CD14-positive monocyte (primary cell): ENCODE measurements around the gene OVCA2. TPM values are rescaled to one million over a fixed set of nuclear protein-coding genes. Genes with fewer than 3 reads are reported as not detected.

ENCODE experiments used
- DNase-seq, 3 donors: peaks; one replicate each; pipeline ENCODE4 v3.0.0-alpha.2; 2011 to 2022
- H2AFZ ChIP-seq: 2 replicates; pipeline ENCODE4 v1.6.0; 2012; ENCODE audit warnings: mild to moderate bottlenecking, low read depth, low read length, inconsistent platforms; ENCODE audit not compliant: insufficient read depth, poor library complexity, severe bottlenecking
- H3K27ac ChIP-seq, 2 donors: 1 replicate in 1 of 2; 2 replicates in 1 of 2; pipeline ENCODE4 v1.5.1; 2012 to 2013; ENCODE audit warnings: low read length in 2 of 2, control low read depth in 1 of 2, inconsistent platforms in 1 of 2, low read depth in 1 of 2, mild to moderate bottlenecking in 1 of 2
- H3K27me3 ChIP-seq, 2 donors: one replicate each; pipeline versions ENCODE4 v1.6.0 to v1.6.1; 2011 to 2013; ENCODE audit warnings: low read length in 2 of 2; ENCODE audit not compliant: control insufficient read depth in 2 of 2, insufficient read depth in 2 of 2
- H3K36me3 ChIP-seq, 2 donors: replicated peaks in 1 of 2; 1 replicate in 1 of 2; 2 replicates in 1 of 2; pipeline versions ENCODE4 v1.5.1 to v1.6.1; 2012 to 2013; ENCODE audit warnings: low read length in 2 of 2, control low read depth in 1 of 2, inconsistent platforms in 1 of 2, mild to moderate bottlenecking in 1 of 2; ENCODE audit not compliant: insufficient read depth in 2 of 2, control insufficient read depth in 1 of 2
- H3K4me1 ChIP-seq, 2 donors: 1 replicate in 1 of 2; 2 replicates in 1 of 2; pipeline versions ENCODE4 v1.5.1 to v1.6.1; 2012 to 2013; ENCODE audit warnings: low read length in 2 of 2, control low read depth in 1 of 2, inconsistent platforms in 1 of 2, mild to moderate bottlenecking in 1 of 2, moderate library complexity in 1 of 2; ENCODE audit not compliant: insufficient read depth in 2 of 2, control insufficient read depth in 1 of 2
- H3K4me2 ChIP-seq: replicated peaks from 2 replicates; pipeline ENCODE3; 2012; ENCODE audit warnings: low read length, moderate library complexity, mild to moderate bottlenecking; ENCODE audit not compliant: poor library complexity, severe bottlenecking; ENCODE audit errors: extremely low read depth
- H3K4me3 ChIP-seq, 3 experiments: fragments of 200-600 bp in 1 of 3; sonication (generic) in 1 of 3; replicated peaks in 1 of 3; 1 replicate in 2 of 3; 2 replicates in 1 of 3; pipeline ENCODE4 v1.5.1; 2011 to 2013; ENCODE audit warnings: low read length in 3 of 3, mild to moderate bottlenecking in 3 of 3, control low read depth in 2 of 3, low read depth in 2 of 3, inconsistent platforms in 1 of 3, moderate library complexity in 1 of 3
- H3K79me2 ChIP-seq: 2 replicates; pipeline ENCODE4 v1.6.0; 2012; ENCODE audit warnings: mild to moderate bottlenecking, control low read depth, inconsistent platforms, low read length, moderate library complexity; ENCODE audit not compliant: insufficient read depth
- H3K9ac ChIP-seq: 2 replicates; pipeline ENCODE4 v1.6.0; 2017; ENCODE audit warnings: low read length, mild to moderate bottlenecking; ENCODE audit not compliant: insufficient read depth, poor library complexity, severe bottlenecking
- H3K9me3 ChIP-seq, 2 donors: replicated peaks in 1 of 2; 1 replicate in 1 of 2; 2 replicates in 1 of 2; pipeline versions ENCODE4 v1.5.1 to v1.6.1; 2012 to 2013; ENCODE audit warnings: low read length in 2 of 2, control low read depth in 1 of 2; ENCODE audit not compliant: control insufficient read depth in 1 of 2, insufficient read depth in 1 of 2
- H4K20me1 ChIP-seq: 2 replicates; pipeline ENCODE4 v1.6.0; 2012; ENCODE audit warnings: mild to moderate bottlenecking, low read length, control low read depth, moderate library complexity; ENCODE audit not compliant: insufficient read depth
- H3K27ac Mint-ChIP-seq, 7 donors: one replicate each; pipeline ENCODE4 v1.8.0; 2020; ENCODE audit warnings: mild to moderate bottlenecking in 7 of 7, mixed read lengths in 7 of 7, moderate library complexity in 6 of 7, inconsistent platforms in 2 of 7
- H3K27me3 Mint-ChIP-seq, 3 donors: one replicate each; pipeline ENCODE4 v1.8.0; 2021 to 2022; ENCODE audit warnings: low read depth in 3 of 3, mild to moderate bottlenecking in 3 of 3, mixed read lengths in 3 of 3, moderate library complexity in 3 of 3, inconsistent platforms in 1 of 3
- H3K36me3 Mint-ChIP-seq, 2 donors: one replicate each; pipeline ENCODE4 v1.8.0; 2020; ENCODE audit warnings: mixed read lengths in 2 of 2, inconsistent platforms in 1 of 2, mild to moderate bottlenecking in 1 of 2
- H3K4me1 Mint-ChIP-seq: one replicate; pipeline ENCODE4 v1.8.0; 2020; ENCODE audit warnings: mild to moderate bottlenecking, mixed read lengths
- H3K4me3 Mint-ChIP-seq, 2 donors: one replicate each; pipeline ENCODE4 v1.8.0; 2020; ENCODE audit warnings: mild to moderate bottlenecking in 2 of 2, mixed read lengths in 2 of 2, moderate library complexity in 1 of 2
- H3K9me3 Mint-ChIP-seq, 7 donors: one replicate each; pipeline ENCODE4 v1.8.0; 2020 to 2022; ENCODE audit warnings: mixed read lengths in 7 of 7, mild to moderate bottlenecking in 6 of 7, moderate library complexity in 6 of 7, inconsistent platforms in 2 of 7
- CTCF ChIP-seq: fragments of 200-600 bp; IDR thresholded peaks from one replicate; pipeline ENCODE4 v1.8.0; 2022; ENCODE audit warnings: antibody characterized with exemption, mild to moderate bottlenecking
- WGBS: methylation state at CpG from one replicate; pipeline ENCODE4 v1.1.5; 2013; ENCODE audit warnings: missing lambda C conversion rate; ENCODE audit not compliant: insufficient coverage; 5-methylcytosine and 5-hydroxymethylcytosine counted together
- intact Hi-C, 2 donors: fragments of 100-400 bp; cut with micrococcal nuclease; formaldehyde crosslinking; loops; one replicate each; pipeline versions ENCODE4 v1.15.0 to v1.15.1; 2023
- polyA plus RNA-seq, 3 donors: library from polyadenylated mRNA; depleted of rRNA in 1 of 3; unstranded in 2 of 3; stranded (reverse) in 1 of 3; fragments of 300-500 nt in 2 of 3; fragments of >200 nt in 1 of 3; fragmentation: Illumina TruSeq in 2 of 3; gene quantifications; 1 replicate in 2 of 3; 2 replicates in 1 of 3; pipeline ENCODE4 v1.2.3, GENCODE V29; 2012 to 2021

The OVCA2 gene
- polyA plus RNA-seq, 3 donors = 30.5 to 94.9 (median 69.1) TPM

GRCh38 chr17:2051061-2051932 lies 9.5 kb downstream of the OVCA2 start:
- H3K9ac ChIP-seq = no peak overlapping the region
- 3% methylated on average over 71 of the region's 81 CpGs for WGBS
- H3K4me1 ChIP-seq = peaks cover 27 to 58% of the 10 kb centered on the region in 2 donors
- peak overlapping the region; percentile 71 for H3K4me2 ChIP-seq
- no peak overlapping the region for H3K27ac ChIP-seq
- TF ChIP-seq CTCF = no peak
- no peaks in the 10 kb centered on the region for H3K36me3 ChIP-seq
- peaks cover 30% of the 10 kb centered on the region for H3K4me1 Mint-ChIP-seq
- no peaks in the 10 kb centered on the region for H3K79me2 ChIP-seq
- H3K27me3 ChIP-seq = peaks cover 41 to 62% of the 10 kb centered on the region in 2 donors
- peak overlapping the region; percentile 27 to 78 for H3K4me3 Mint-ChIP-seq
- intact Hi-C loops = loop anchor here (5.0 to 10.0 kb wide), 3 partner anchors 104 to 301 kb away; no protein-coding TSS in a partner anchor
- H3K4me3 ChIP-seq = peak overlapping the region in 1 of 3 experiments; percentile 67
- H2AFZ ChIP-seq = no peak overlapping the region
- DNase-seq = peak in 1 of 3 donors; percentile 78
- H3K9me3 ChIP-seq = no peaks in the 10 kb centered on the region
- H3K27me3 Mint-ChIP-seq = peaks cover 47 to 72% (median 59%) of the 10 kb centered on the region in 3 donors
- H4K20me1 ChIP-seq = peaks cover 7% of the 10 kb centered on the region
- peaks cover 0 to 22% (median 7%) of the 10 kb centered on the region in 7 donors for H3K9me3 Mint-ChIP-seq
- no peaks in the 10 kb centered on the region for H3K36me3 Mint-ChIP-seq
- peak overlapping the region in 4 of 7 donors; percentile 11 to 82 (median 48) for H3K27ac Mint-ChIP-seq

- peaks cover 11% of the 10 kb centered on the region for H4K20me1 ChIP-seq
- H3K4me2 ChIP-seq = no peak overlapping the region
- Mint-ChIP-seq H3K36me3 (no peaks in the 10 kb centered on the region), H3K27ac (peak overlapping the region in 3 of 7 donors; percentile 62 to 82 (median 70)), H3K4me3 (peak overlapping the region; percentile 20 to 78), H3K9me3 (peaks cover 0 to 22% (median 7%) of the 10 kb centered on the region in 7 donors), H3K27me3 (peaks cover 51 to 76% (median 58%) of the 10 kb centered on the region in 3 donors), H3K4me1 (peaks cover 34% of the 10 kb centered on the region)
- no peak for DNase-seq
- H3K36me3 ChIP-seq = no peaks in the 10 kb centered on the region
- no peak overlapping the region for H3K9ac ChIP-seq
- no peak for TF ChIP-seq CTCF
- no peak overlapping the region for H3K4me3 ChIP-seq
- H3K9me3 ChIP-seq = no peaks in the 10 kb centered on the region
- H3K79me2 ChIP-seq = no peaks in the 10 kb centered on the region
- WGBS = 31% methylated on average over 10 of the region's 14 CpGs
- no peak overlapping the region for H2AFZ ChIP-seq
- H3K27me3 ChIP-seq = peaks cover 43 to 68% of the 10 kb centered on the region in 2 donors
- H3K27ac ChIP-seq = no peak overlapping the region
- peaks cover 32 to 66% of the 10 kb centered on the region in 2 donors for H3K4me1 ChIP-seq
- intact Hi-C loops = loop anchor here (5.0 to 10.0 kb wide), 3 partner anchors 103 to 300 kb away; no protein-coding TSS in a partner anchor
Measured at GRCh38 chr17:2051933-2052559, 10.2 kb downstream of the OVCA2 start.
